BLaER1 treated with 17β-estradiol and CSF1 and Interleukin-3, amounts not matched to agents 10 nM and 100 nM (cell line): Measurements from ENCODE around the gene NPEPL1.
"Not testable (repeated sequence)": the region's sequence is repeated elsewhere in the genome, so short reads cannot be mapped to it uniquely, and the experiment has no call there.

Source experiments
- H3K27ac ChIP-seq, 11 experiments: shearing (Covaris generic); formaldehyde crosslinking; 2 replicates each; pipeline ENCODE4 v1.8.1; 2022
- H3K27me3 ChIP-seq, 11 experiments: shearing (Covaris generic); formaldehyde crosslinking; 2 replicates each; pipeline ENCODE4 v1.8.1; 2022
- H3K36me3 ChIP-seq, 11 experiments: shearing (Covaris generic); formaldehyde crosslinking; 2 replicates each; pipeline ENCODE4 v1.8.1; 2022
- H3K4me1 ChIP-seq, 10 experiments: shearing (Covaris generic); formaldehyde crosslinking; 2 replicates each; pipeline ENCODE4 v1.8.1; 2022
- H3K4me2 ChIP-seq, 11 experiments: shearing (Covaris generic); formaldehyde crosslinking; 2 replicates each; pipeline ENCODE4 v1.8.1; 2022
- H3K4me3 ChIP-seq, 10 experiments: shearing (Covaris generic); formaldehyde crosslinking; 2 replicates each; pipeline ENCODE4 v1.8.1; 2022
- H3K9ac ChIP-seq, 11 experiments: shearing (Covaris generic); formaldehyde crosslinking; 2 replicates each; pipeline ENCODE4 v1.8.1; 2022
- H3K9me3 ChIP-seq, 11 experiments: shearing (Covaris generic); formaldehyde crosslinking; replicated peaks in 1 of 11; 2 replicates each; pipeline ENCODE4 v1.8.1; 2022
- H4K20me1 ChIP-seq, 11 experiments: shearing (Covaris generic); formaldehyde crosslinking; 2 replicates each; pipeline ENCODE4 v1.8.1; 2022
- Cebpa-rat ChIP-seq, 11 experiments: shearing (Covaris generic); IDR thresholded peaks; 2 replicates each; pipeline ENCODE4 v1.8.1; 2022

NPEPL1 gene

GRCh38 chr20:58692579-58693225 is at the start of gene NPEPL1:
TSS of gene NPEPL1 (plus strand) at chr20:58692800. CDS start at chr20:58692901, 101 bp downstream.
- Histone ChIP-seq H3K4me2 (peak within 1 kb of the TSS; percentile 95 to 100 (median 98)), H3K27ac (peak within 1 kb of the TSS; percentile 72 to 96 (median 88))

DNA sequence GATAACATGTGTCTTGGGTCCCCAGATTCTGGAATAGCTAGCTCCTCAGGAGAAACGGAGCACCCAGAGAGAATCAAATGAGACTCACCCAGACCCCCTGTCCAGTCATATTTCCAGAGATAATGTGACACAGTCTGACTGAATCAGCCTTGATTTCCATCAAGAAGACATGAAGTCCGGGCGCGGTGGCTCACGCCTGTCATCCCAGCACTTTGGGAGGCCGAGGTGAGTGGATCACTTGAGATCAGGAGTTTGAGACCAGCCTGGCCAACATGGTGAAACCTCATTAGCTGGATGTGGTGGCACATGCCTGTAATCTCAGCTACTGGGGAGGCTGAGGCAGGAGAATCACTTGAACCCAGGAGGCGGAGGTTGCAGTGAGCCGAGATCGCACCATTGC is 49.7 kb upstream of the NPEPL1 start:
- not testable (repeated sequence) for H3K4me1 ChIP-seq, H3K27ac ChIP-seq, H3K27me3 ChIP-seq, H3K36me3 ChIP-seq, H3K9me3 ChIP-seq, H4K20me1 ChIP-seq, H3K4me2 ChIP-seq, H3K9ac ChIP-seq, H3K4me3 ChIP-seq

More at GRCh38 chr20:58692579-58693225, at the start of gene NPEPL1:
- Histone ChIP-seq H4K20me1 (peaks cover 0 to 15% (median 0%) of the 10 kb centered on the region in 11 experiments; a peak in 2 of 22 replicates), H3K27me3 (peaks cover 0 to 16% (median 8%) of the 10 kb centered on the region in 11 experiments; a peak in 13 of 22 replicates), H3K9ac (peak within 1 kb of the TSS; percentile 75 to 93 (median 84)), H3K9me3 (no peaks in the 10 kb centered on the region), H3K4me3 (peak within 1 kb of the TSS; percentile 57 to 71 (median 62)), H3K4me1 (peaks cover 43 to 89% (median 62%) of the 10 kb centered on the region in 10 experiments), H3K36me3 (peaks cover 0 to 28% (median 13%) of the 10 kb centered on the region in 11 experiments; a peak in 13 of 22 replicates)
- TF ChIP-seq Cebpa-rat (IDR thresholded peaks at IDR 0.05), result no peak

- no peak overlapping the region for H3K4me3 ChIP-seq
- H3K27ac ChIP-seq, result no peak overlapping the region
- H3K4me2 ChIP-seq, result no peak overlapping the region
- H3K9me3 ChIP-seq, result no peaks in the 10 kb centered on the region
- no peak overlapping the region for H3K9ac ChIP-seq
- H4K20me1 ChIP-seq, result no peaks in the 10 kb centered on the region
- TF ChIP-seq Cebpa-rat (IDR thresholded peaks at IDR 0.05), result no peak
- peaks cover 8 to 20% (median 16%) of the 10 kb centered on the region in 11 experiments; a peak in 21 of 22 replicates for H3K27me3 ChIP-seq
- peaks cover 0 to 13% (median 11%) of the 10 kb centered on the region in 10 experiments; a peak in 13 of 20 replicates for H3K4me1 ChIP-seq
- H3K36me3 ChIP-seq, result no peaks in the 10 kb centered on the region
Observed at GRCh38 chr20:58645412-58645968, 47.1 kb upstream of the NPEPL1 start.

- H3K4me1 ChIP-seq, result peaks cover 0 to 13% (median 11%) of the 10 kb centered on the region in 10 experiments; a peak in 13 of 20 replicates
- H3K36me3 ChIP-seq, result no peaks in the 10 kb centered on the region
- H3K9me3 ChIP-seq, result no peaks in the 10 kb centered on the region
- H4K20me1 ChIP-seq, result no peaks in the 10 kb centered on the region; a peak in 1 of 22 replicates
- no peak overlapping the region for H3K9ac ChIP-seq
- TF ChIP-seq Cebpa-rat (IDR thresholded peaks at IDR 0.05), result no peak
- peaks cover 8 to 20% (median 16%) of the 10 kb centered on the region in 11 experiments; a peak in 21 of 22 replicates for H3K27me3 ChIP-seq
- no peak overlapping the region for H3K4me3 ChIP-seq
- H3K27ac ChIP-seq, result no peak overlapping the region
- no peak overlapping the region for H3K4me2 ChIP-seq
Observed at GRCh38 chr20:58646257-58646656, 46.3 kb upstream of the NPEPL1 start.

DNA sequence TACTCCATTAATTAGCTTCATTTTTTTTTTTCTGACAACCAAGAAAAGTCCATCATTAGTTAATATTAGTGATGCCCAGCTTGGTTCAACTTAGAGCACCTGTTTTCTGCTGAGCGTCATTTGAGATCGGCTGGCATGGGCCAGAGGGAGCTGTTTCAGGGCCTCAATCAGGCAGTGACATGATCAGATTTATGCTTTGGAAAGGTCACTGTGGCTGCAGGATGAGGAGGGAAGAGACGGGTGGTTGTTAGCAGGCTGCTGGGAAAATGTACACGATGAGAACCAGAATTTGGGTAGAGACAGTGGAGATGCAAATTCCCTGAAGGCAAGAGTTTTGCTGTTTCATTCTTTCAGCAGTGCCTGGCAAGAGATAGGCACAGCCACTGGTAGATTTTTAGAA is 45.9 kb upstream of the NPEPL1 start:
- Histone ChIP-seq H4K20me1 (no peaks in the 10 kb centered on the region; a peak in 1 of 22 replicates), H3K9ac (no peak overlapping the region), H3K9me3 (no peaks in the 10 kb centered on the region), H3K27me3 (peaks cover 8 to 20% (median 16%) of the 10 kb centered on the region in 11 experiments; a peak in 21 of 22 replicates), H3K4me1 (peaks cover 0 to 13% (median 11%) of the 10 kb centered on the region in 10 experiments; a peak in 13 of 20 replicates), H3K4me2 (no peak overlapping the region), H3K27ac (no peak overlapping the region), H3K36me3 (no peaks in the 10 kb centered on the region), H3K4me3 (no peak overlapping the region)
- no peak for TF ChIP-seq Cebpa-rat (IDR thresholded peaks at IDR 0.05)

GRCh38 chr20:58647162-58647795 is 45.3 kb upstream of the NPEPL1 start:
- H3K4me2 ChIP-seq, result no peak overlapping the region
- H3K4me3 ChIP-seq, result no peak overlapping the region
- peaks cover 0 to 13% (median 11%) of the 10 kb centered on the region in 10 experiments; a peak in 13 of 20 replicates for H3K4me1 ChIP-seq

GRCh38 chr20:58647796-58648501 is 44.7 kb upstream of the NPEPL1 start:
- H3K4me2 ChIP-seq, result no peak overlapping the region
- H3K27ac ChIP-seq, result no peak overlapping the region
- no peaks in the 10 kb centered on the region for H3K9me3 ChIP-seq
- peaks cover 0 to 6% (median 2%) of the 10 kb centered on the region in 11 experiments; a peak in 11 of 22 replicates for H4K20me1 ChIP-seq
- no peaks in the 10 kb centered on the region for H3K36me3 ChIP-seq
- peaks cover 8 to 20% (median 16%) of the 10 kb centered on the region in 11 experiments; a peak in 21 of 22 replicates for H3K27me3 ChIP-seq
- no peak overlapping the region for H3K9ac ChIP-seq
- H3K4me1 ChIP-seq, result peaks cover 1 to 17% (median 13%) of the 10 kb centered on the region in 10 experiments
- no peak overlapping the region for H3K4me3 ChIP-seq
- TF ChIP-seq Cebpa-rat (IDR thresholded peaks at IDR 0.05), result no peak

More at GRCh38 chr20:58647162-58647795, 45.3 kb upstream of the NPEPL1 start:
- H3K9ac ChIP-seq, result no peak overlapping the region
- no peaks in the 10 kb centered on the region for H3K9me3 ChIP-seq
- peaks cover 8 to 20% (median 16%) of the 10 kb centered on the region in 11 experiments; a peak in 21 of 22 replicates for H3K27me3 ChIP-seq
- H4K20me1 ChIP-seq, result no peaks in the 10 kb centered on the region; a peak in 1 of 22 replicates
- no peak for TF ChIP-seq Cebpa-rat (IDR thresholded peaks at IDR 0.05)
- no peak overlapping the region for H3K27ac ChIP-seq
- H3K36me3 ChIP-seq, result no peaks in the 10 kb centered on the region

- H3K9ac ChIP-seq, H3K36me3 ChIP-seq, H4K20me1 ChIP-seq, H3K9me3 ChIP-seq, H3K27ac ChIP-seq, H3K4me2 ChIP-seq, H3K4me3 ChIP-seq: not testable (repeated sequence)
- peaks cover 8 to 20% (median 16%) of the 10 kb centered on the region in 11 experiments; a peak in 21 of 22 replicates for H3K27me3 ChIP-seq
- peaks cover 6 to 23% (median 18%) of the 10 kb centered on the region in 10 experiments for H3K4me1 ChIP-seq
Observed at GRCh38 chr20:58648502-58648825, 44.1 kb upstream of the NPEPL1 start.
